Globus pallidus (tissue), 1 donor: Measurements from ENCODE around the gene VPS36.
A peak's percentile ranks its signal among the peaks of the same experiment; 100 is the strongest.
"Not testable (repeated sequence)": the region's sequence is repeated elsewhere in the genome, so short reads cannot be mapped to it uniquely, and the experiment has no call there.

Experiments used
- DNase-seq: peaks from one replicate; pipeline ENCODE4 v3.0.0-alpha.2; 2015; ENCODE audit warnings: low spot score

VPS36 gene

GRCh38 chr13:52446265-52446664 is 4.2 kb downstream of the VPS36 start:
- DNase-seq: no peak

GRCh38 chr13:52432456-52432855 is 18.0 kb downstream of the VPS36 start:
- DNase-seq: no peak

DNA sequence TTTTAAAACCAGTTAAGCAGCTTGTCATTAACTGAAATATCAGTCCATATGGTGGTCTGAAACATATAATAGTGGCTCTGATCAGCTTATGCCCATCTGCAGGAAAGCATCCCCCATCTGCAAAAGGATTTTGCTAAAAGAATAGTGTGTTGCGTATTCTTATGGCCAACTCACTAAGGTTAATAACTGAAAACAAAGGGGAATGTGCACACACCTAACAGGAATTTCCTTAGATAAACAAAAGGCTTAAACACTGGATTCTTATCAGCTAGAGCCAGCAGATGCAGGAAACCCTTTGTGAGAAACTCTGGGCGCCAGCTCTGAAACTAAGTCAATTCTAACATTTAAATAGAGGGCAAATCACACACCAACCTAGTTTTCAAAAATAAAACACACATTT is 22.1 kb downstream of the VPS36 start:
- DNase-seq: no peak

GRCh38 chr13:52421216-52421615 is 29.2 kb downstream of the VPS36 start:
- DNase-seq: no peak

DNA sequence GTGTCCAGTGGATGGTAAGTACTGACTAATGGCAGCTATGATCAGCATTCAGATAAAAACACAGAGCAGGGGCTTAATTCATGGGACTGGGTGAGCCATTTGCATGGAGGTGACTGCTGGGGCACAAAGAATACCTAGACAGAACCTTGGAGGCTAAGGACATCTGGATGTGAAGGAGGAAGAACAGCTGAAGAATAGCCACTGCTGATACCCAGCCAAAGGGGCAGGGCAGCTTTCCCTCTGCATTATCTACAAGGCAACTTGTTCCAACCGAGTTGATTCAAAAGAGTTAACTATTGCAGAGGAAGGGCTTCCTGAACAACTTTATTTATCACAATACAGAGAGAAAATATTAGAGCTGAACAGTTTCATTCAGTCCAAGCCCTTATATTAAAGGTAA is 31.4 kb downstream of the VPS36 start:
- no peak for DNase-seq

DNA sequence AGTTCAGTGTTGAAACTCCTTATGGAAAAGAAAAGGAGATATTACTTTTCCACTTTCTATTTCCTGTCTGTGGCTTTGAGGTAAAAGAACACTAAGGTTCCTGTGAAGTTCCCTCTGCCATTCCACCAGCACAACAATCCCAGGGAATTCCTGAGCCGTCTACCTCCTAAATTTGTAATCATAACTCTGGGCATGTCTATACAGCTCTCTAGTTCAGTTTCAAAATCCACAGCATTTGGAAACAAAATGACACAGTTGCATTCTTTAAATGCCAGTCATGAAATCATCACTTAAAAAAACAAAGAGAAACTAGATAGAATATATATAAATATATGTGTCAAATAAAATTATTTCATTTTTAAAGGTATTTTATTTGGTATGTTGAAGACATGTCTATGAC is 35.5 kb downstream of the VPS36 start:
- no peak for DNase-seq

GRCh38 chr13:52414051-52414450 is 36.4 kb downstream of the VPS36 start:
- no peak for DNase-seq

DNA sequence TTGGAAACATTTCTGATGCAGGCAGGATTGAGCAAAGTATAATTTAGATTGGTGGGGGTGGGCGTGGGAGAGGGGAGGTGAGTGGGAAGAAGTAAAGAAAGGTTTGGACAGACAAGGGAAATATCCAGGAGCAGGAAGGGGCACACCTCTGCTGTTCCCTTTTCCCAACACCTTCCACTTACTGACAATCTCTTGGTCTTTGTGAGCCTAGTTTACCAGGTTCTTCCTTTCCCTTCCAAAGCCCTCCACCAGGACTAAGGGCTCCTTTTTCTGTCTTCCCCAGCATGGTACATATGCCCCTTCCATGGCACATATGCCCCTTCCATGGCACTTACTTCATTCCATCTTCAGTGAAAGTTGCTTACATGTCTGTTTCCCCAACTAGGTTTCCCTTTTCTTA is 38.3 kb downstream of the VPS36 start:
- DNase-seq: no peak

GRCh38 chr13:52411629-52412028 is 38.8 kb downstream of the VPS36 start:
- no peak for DNase-seq

GRCh38 chr13:52408071-52408658 is 42.3 kb downstream of the VPS36 start:
- not testable (repeated sequence) for DNase-seq

DNA sequence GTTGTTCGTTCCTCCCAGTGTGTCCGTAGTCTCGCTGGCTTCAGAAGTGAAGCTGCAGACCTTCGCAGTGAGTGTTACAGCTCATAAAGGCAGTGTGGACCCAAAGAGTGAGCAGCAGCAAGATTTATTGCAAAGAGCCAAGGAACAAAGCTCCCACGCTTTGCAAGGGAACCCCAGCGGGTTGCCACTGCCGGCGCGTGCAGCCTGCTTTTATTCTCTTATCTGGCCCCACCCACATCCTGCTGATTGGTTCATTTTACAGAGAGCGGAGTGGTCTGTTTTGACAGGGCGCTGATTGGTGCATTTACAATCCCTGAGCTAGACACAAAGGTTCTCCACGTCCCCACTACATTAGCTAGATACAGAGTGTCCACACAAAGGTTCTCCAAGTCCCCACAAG is 43.0 kb downstream of the VPS36 start:
- not testable (repeated sequence) for DNase-seq

- DNase-seq: no peak
These were observed 43.8 kb downstream of the VPS36 start for GRCh38 chr13:52406629-52407028.

GRCh38 chr13:52405767-52406494 is 44.5 kb downstream of the VPS36 start, which contains the start of gene THSD1:
THSD1 (minus strand) TSS chr13:52406172; CDS start chr13:52402600, 3,572 bp downstream.
- no peak for DNase-seq

DNA sequence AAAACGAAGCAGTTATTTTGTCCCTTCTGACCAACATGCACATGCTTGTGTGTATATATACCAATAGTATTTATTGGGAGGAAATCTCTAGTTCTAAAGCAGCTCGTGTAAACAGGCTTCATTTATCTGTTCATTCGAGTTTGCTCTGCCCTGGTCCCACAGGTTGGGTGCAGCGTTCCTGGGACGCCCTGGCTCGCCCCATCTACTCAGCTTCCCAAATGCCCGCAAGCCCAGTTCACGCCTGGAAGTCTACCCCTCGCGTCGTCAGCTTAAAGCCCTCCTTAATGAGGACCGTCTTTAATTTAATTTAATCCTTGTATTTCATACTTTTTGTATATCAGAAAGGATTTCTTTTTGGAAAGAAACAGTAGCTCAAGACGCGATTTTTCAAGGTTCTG is 45.1 kb downstream of the VPS36 start:
- DNase-seq: no peak

- no peak for DNase-seq
These were observed 50.7 kb downstream of the VPS36 start for GRCh38 chr13:52399708-52400107.

DNA sequence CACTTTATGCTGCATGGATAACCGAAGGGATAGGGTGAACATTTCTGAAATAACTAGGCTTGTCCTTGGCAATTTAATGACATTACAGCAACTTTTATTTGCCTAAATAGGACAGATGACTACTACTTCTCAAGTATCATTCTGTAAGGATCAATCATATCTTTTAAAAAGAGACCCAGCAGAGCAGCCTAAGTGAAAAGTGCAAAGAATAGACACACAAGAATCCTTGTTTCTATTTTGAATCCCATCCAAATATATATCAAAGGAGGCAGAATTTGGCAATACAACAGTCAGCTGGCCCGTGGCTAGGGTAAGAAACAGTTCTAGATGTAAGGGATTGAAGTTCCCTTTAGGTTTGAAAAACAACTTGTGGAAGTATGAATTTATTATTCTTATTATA is 51.4 kb downstream of the VPS36 start:
- peak; percentile 31 for DNase-seq

GRCh38 chr13:52395704-52396103 is 54.7 kb downstream of the VPS36 start:
- no peak for DNase-seq

DNA sequence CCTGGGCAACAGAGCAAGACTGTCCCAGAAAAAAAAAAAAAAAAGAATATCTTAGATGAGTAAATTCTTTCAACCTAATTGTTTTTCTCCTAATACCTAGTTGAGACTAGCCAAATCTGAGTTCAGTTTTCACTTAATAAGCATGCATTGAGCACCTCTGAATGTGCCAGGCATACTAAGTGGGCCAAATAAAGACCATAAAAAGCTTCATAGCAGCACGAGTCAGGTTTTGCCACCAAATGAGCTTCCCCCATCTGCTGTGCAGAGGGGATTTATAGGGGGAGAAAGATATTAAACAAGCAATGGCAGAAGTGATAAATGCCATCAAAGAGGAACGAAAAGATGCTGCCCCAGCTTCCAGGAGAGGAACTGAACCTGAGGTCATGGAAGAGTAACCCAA is 55.8 kb downstream of the VPS36 start:
- no peak for DNase-seq

DNA sequence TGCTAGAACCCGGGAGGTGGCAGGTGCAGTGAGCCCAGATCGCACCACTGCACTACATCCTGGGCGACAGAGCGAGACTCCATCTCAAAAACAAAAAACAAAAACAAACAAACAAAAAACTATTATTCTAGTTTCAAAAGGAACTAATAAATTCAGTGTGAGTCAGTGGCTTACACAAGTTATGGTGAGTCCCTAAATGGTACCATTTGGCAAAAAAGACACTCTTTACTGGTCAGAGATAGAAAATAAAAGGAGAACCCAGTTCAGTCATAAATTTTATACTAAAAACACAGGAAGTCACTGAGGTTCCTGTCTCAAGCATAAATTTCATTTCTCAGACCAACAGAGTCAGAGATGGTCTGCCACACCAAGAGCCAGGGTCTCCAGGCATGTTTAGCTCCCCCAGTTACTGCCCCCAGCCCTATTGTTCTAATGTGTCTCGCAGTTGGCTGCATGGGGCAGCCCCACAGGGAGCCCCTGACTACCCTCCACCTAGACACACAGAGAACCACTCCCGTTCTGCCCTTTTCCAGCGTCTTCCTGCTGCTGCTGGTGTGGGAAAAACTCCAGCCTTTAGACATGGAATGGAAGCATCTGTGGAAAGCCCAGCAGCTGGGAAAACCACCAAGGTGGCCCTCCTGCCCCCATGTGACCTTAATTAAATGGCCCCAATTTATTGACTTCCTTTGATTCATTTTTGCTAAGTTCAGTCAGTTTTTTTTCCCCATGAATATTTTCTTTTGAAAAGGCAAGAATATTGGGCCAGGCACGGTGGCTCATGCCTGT is 56.7 kb downstream of the VPS36 start:
- DNase-seq: no peak

GRCh38 chr13:52387721-52388120 is 62.7 kb downstream of the VPS36 start:
- no peak for DNase-seq

DNA sequence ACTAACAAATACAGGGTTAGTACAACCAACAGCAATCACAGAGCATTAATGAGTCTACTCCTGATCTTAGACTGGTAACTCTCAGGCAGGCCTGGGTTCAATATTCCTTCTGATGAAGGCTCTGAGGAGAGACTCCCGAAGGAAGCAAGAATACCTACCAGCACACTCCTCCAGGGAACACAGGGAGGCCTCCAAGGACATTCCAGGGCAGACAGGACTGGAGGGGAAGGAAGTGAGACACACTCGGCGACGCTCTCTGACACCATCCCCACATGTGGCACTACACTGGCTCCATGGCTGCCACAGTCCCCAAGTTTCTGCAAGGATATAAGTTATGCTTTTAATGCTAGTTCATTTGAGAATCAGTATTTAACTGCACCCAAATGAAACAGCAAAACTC is 64.6 kb downstream of the VPS36 start:
- DNase-seq: no peak

DNA sequence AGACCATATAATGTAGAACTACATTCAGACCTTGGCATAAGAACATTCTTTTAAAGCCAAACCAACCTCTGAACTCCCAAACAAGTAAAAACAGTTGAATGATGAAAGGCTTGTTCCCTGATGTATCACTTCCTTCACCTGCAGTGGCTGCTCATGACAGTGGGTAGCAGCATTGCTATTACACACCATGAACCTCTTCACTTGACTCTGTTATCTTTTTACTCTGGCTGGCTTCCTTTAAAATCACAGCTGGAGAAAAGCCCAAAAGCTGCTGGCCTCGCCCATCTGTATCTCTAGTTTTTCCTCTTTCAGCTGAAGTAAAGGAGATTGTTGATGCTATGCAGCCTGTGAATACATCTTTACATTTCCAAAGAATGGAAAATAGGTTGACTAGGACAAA is 67.1 kb downstream of the VPS36 start:
- DNase-seq: no peak

DNA sequence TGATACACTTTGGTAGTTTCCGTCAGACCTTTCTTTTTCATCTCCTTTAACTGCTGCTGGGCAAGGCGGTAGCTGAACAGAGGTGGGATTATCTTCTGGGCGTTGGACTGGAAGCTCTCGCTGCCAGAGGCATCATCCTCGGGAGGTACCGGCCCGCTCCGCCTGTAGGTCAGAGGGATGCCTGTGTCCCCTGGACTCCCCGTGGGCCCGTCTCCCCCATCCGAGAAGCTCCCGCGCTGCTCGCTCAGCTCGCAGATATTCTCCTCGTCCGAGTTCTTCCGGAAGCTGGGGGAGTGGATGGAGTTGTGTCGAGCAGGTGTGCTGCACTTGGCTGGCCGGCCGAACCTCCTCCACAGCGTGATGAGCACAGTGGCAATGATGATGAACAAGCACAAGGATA is 72.1 kb downstream of the VPS36 start:
- no peak for DNase-seq
